Breast epithelium (tissue), 3 donors: ENCODE measurements around the gene SDS.

Source experiments
- CTCF ChIP-seq, 3 donors: fragments of 450-650 bp; IDR thresholded peaks; one replicate each; pipeline ENCODE4 v1.5.1; 2016 to 2017; ENCODE audit warnings: antibody characterized with exemption in 3 of 3, mild to moderate bottlenecking in 3 of 3, moderate library complexity in 3 of 3
- POLR2A ChIP-seq: fragments of 450-650 bp; IDR thresholded peaks from one replicate; pipeline ENCODE4 v1.6.1; 2016; ENCODE audit warnings: antibody characterized with exemption, mild to moderate bottlenecking, moderate library complexity

GRCh38 chr12:113439301-113439597, 35.6 kb upstream of the SDS start:
- TF ChIP-seq CTCF (IDR thresholded peaks at IDR 0.05): no peak
- no peak for TF ChIP-seq POLR2A
